ENCODE data around the gene SMIM10L1.

- TF ChIP-seq, protein P1, sequence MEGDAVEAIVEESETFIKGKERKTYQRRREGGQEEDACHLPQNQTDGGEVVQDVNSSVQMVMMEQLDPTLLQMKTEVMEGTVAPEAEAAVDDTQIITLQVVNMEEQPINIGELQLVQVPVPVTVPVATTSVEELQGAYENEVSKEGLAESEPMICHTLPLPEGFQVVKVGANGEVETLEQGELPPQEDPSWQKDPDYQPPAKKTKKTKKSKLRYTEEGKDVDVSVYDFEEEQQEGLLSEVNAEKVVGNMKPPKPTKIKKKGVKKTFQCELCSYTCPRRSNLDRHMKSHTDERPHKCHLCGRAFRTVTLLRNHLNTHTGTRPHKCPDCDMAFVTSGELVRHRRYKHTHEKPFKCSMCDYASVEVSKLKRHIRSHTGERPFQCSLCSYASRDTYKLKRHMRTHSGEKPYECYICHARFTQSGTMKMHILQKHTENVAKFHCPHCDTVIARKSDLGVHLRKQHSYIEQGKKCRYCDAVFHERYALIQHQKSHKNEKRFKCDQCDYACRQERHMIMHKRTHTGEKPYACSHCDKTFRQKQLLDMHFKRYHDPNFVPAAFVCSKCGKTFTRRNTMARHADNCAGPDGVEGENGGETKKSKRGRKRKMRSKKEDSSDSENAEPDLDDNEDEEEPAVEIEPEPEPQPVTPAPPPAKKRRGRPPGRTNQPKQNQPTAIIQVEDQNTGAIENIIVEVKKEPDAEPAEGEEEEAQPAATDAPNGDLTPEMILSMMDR (IDR thresholded peaks at IDR 0.05) = no peak
- TF ChIP-seq EZH2 (IDR thresholded peaks at IDR 0.05; ENCODE audit: borderline replicate concordance, insufficient read depth, low read depth, low read length, poor library complexity, severe bottlenecking) = no peak
Measured at GRCh38 chr12:11204173-11204572, 33.2 kb downstream of the SMIM10L1 start.

Data from B cell (primary cell).